ENCODE results near the gene CMSS1. TPM values are rescaled to one million over a fixed set of nuclear protein-coding genes. Genes with fewer than 3 reads are reported as not detected.

Gene CMSS1
- 10 to 100 TPM; 14.8 to 18.6 TPM for total RNA-seq

GRCh38 chr3:99817437-99818240, at the start of gene CMSS1:
CMSS1 (plus strand) TSS chr3:99817862.

DNA sequence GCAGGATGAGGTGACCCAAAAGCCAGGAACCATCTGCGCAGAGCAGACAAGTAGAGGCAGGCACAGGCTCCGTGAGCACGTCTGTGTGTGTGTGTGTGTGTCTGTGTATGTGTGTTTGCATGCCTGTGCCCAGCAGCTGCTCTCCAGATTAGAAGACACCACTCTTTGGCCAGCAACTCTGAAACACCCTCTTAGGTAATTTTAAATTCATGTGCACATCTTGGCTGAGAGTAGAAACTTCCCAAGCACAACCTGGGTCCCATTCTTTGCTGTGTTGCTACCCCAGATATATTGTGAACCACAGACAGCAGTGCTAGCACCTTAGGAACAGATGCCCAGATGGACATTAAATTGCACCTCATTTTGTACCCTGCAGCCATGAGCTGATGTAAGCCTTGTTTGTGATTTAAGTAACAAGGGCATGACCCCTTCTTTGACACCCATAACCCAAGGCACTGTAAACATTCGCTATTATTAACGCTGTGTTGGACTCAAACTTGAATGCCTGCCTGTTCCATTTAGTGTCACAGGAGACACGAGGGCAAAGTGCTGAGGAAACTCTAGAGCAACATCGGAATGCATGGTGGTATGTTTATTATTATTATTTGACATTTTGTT, 296.9 kb downstream of the CMSS1 start, which contains the start of gene FILIP1L:
Gene FILIP1L (minus strand): TSS at position 89 of the 618 bp plus-strand sequence.

Small RNA genes within 50 kb of the gene (small RNA-seq; reads per million reads assigned to genes)
- 0 reads per million in 2 donors for gene MIR3921

Other genes with a start within 250 kb of the CMSS1 start
- gene COL8A1, start 179.3 kb upstream of the CMSS1 start, total RNA-seq, result 1 to 10 TPM in 1 of 2 donors, under 1 TPM in 1; 0.34 to 6.0 TPM

Data from melanocyte of skin (primary cell).